ENCODE measurements around the gene KANK4.

Gene KANK4

GRCh38 chr1:62318756-62319544 is at the start of gene KANK4:
KANK4 (minus strand) TSS chr1:62319434; CDS start chr1:62281564, 37,870 bp downstream.
- peak in 1 of 2 experiments; percentile 19 for DNase-seq

- no peak for DNase-seq
Observed at GRCh38 chr1:62368989-62369388, 49.8 kb upstream of the KANK4 start.

- no peak for DNase-seq
Observed at GRCh38 chr1:62367005-62367557, 47.8 kb upstream of the KANK4 start.

DNA sequence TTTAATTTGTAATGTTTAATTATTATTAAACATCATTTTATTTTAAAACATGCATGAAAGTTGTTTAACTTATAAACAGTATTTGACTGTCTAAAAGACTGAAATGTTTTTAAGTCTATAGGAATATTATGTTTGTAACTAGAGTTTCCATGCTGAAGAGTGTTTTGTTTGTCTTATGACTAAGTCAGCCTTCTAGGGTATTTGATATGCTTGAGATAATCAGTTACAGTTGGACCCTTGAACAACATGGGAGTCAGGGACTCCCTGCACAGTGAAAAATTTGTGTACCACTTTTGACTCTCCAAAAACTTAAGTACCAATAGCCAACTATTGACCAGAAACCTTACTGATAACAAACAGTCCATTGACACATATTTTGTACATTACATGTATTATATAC is 45.5 kb upstream of the KANK4 start:
- DNase-seq: no peak

DNA sequence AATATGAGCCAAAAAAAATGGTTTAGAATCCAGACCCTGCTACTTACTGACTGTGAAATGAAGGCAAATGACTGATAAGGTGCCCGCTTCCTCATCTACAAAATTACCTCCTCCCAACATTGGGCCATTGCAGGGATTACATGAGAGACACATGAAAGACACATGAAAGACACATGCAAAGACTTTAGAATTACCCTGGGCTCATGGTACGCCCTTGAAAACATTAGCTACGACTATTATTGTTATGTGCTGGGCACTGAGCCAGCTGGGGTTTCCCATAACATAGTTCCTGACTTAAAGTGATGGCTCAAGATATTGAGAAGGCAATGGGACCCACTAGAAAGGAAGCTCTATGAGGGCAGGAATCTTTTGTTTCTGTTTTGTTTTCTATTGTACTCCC is 43.7 kb upstream of the KANK4 start:
- no peak for DNase-seq

- DNase-seq: peak in 1 of 2 experiments; percentile 40
Observed at GRCh38 chr1:62362061-62362917, 43.1 kb upstream of the KANK4 start.

DNA sequence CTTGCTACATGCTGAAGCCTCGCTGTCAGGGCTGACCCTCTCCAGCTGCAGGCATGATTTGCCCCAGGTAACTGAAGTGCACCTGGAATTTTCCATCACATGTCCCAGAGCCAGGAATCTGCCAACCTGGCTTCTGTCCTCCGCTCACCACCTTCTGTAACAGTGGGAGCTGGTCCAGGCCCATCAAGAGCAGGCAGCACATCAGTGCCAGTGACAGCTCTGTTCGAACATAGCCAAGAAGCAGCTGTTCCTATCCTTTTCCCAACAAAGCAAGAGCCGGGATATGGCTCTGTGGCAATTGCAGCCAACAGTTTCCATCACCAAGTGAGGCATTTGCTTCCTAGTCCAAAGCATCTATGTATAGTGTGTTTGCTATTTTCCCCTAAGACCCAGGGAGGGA is 42.2 kb upstream of the KANK4 start:
- DNase-seq: no peak

- DNase-seq: no peak
Observed at GRCh38 chr1:62358665-62359373, 39.6 kb upstream of the KANK4 start.

- no peak for DNase-seq
Observed at GRCh38 chr1:62357916-62358315, 38.7 kb upstream of the KANK4 start.

DNA sequence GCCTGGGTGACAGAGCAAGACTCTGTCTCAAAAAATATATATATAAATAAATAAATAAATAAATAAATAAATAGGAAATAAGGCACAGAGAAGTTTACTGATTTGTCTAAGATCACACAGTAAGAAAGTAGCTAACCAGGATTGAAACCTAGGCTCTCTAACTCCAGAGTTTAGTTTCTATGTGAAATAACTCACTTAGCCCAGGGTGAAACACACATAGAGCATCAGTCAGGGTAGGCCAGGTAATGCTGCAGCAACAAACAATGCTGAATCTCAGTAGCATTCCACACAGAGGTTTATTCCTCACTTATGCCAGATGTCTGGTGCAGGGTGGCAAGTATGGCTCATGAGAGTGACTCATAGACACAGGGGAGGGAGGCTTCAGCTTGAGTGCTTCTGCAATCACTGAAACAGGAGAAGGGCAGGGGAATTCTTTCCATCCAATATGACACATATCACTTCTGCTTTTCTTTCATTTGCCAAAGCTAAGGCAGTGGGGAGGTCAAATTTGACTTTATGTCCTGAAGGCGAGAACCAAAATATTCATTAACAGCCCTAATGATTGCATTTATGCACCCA is 37.1 kb upstream of the KANK4 start:
- DNase-seq: peak in 1 of 2 experiments; percentile 27

DNA sequence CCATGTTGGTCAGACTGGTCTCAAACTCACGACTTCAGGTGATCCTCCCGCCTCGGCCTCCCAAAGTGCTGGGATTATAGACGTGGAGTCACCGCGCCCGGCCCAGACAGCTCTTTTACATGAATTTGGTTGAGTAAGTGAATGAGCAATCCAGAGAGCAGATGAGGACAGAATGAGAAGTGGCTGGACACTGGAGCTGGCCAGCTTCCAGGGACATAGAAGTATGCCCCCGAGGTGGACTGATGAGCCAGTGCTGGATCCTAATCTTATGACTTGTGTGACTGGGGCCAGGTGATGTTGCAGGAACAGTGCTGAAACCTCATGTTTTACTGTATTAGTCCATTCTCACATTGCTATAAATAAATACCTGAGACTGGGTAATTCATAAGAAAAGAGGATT is 35.9 kb upstream of the KANK4 start:
- DNase-seq: no peak

DNA sequence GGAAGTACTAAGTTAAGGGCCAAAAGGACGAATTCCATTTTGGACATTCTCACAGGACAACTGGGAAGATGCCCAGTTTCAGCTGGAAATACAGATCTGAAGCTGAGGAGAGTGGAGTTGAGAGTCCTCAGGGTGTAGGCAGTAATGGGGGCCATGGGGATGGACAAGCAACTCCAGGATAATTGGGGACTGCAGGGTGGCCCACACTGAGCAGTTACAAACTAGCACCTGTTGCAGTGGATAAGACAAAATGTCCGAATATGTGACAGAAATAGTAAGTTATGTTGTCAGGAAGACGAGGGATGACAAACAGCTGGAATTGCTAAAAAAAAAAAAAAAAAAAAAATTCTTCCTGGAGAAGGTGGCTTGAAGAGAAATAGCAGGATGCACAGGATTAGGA is 34.6 kb upstream of the KANK4 start:
- DNase-seq: no peak

DNA sequence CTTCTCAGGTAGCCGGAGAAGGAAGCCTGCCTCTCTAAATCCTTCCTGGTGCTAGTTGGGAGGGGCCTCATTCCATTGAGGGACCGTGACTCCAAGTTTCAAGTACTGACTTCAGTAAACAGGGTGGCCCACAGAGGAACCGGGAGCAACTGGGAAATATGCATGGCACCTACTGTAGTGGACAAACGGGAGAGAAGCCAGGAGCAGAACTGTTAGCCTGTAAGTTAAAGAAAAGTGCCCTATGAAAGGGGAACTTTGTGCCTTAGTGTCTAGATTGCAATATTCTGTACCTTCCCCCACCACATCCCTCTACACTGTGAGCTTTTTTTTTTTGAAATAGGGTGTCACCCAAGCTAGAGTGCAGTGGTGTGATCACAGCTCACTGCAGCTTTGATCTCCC is 33.2 kb upstream of the KANK4 start:
- no peak for DNase-seq

GRCh38 chr1:62349470-62350233 is 30.4 kb upstream of the KANK4 start:
- no peak for DNase-seq

GRCh38 chr1:62346886-62347285 is 27.7 kb upstream of the KANK4 start:
- DNase-seq: no peak

DNA sequence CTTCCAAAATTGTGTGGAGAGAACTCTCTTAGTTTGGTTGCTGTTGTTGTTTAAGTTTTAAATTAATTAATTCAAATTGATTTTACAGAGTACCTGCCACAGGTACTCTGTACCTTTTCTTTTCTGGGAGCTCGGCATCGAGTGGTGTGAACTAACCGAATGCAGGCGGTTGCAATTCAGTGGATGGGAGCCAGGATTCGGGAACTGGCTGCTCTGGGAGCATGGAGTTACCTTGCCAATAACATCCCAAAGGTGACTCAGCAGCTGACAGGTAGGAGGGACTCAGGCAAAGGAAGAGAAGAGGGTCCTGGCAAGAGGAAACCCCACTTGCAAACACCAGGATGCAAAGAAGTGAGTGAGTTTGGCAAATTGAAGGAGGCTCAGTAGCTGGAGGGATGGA is 24.7 kb upstream of the KANK4 start:
- DNase-seq: no peak

DNA sequence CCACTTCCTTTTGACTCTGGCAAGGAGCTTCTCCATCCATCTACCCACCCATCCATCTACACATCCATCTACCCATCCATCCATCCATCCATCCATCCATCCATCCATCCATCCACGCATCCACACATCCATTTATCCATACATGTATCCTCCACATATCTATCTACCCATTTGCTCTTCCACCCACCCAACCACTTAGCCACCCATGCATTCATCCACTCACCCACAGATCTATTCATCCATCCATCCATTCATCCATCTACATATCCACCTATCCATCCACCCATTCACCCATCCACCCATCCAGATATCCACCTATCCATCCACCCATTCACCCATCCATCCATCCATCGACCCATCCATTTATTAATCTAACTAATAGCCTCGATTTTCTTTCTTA is 23.0 kb upstream of the KANK4 start:
- DNase-seq: no peak

DNA sequence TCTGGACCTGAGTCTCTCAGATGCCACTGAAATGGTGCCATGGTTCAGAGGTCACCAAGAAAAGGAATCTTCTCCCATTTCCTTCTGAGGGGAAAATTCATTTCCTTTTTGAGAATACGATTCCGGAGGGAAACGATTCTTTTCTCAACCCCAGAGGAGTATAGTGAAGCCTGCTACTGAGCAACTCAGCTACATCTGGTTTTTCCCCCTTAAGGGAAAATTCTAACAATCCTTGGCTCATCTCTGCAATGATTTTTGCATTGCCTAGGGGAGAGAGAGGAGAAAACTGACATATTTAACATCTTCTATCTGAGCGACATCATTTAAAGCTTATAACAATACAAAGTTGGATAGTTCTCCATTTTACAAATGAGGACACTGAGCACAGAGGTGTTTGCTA is 22.4 kb upstream of the KANK4 start:
- no peak for DNase-seq

GRCh38 chr1:62341089-62341488 is 21.9 kb upstream of the KANK4 start:
- DNase-seq: no peak

- DNase-seq: no peak
Observed at GRCh38 chr1:62337706-62338631, 18.7 kb upstream of the KANK4 start.

Measured in NCI-H524 (cell line).